ENCODE measurements around the gene WNT1. TPM values are rescaled to one million over a fixed set of nuclear protein-coding genes. Genes with fewer than 3 reads are reported as not detected.

Gene WNT1
- total RNA-seq, 1 donor from 2014 or later, result not detected

- Mint-ChIP-seq H3K9me3 (ENCODE audit: unreplicated experiment) (no peaks in the 10 kb centered on the region), H3K27me3 (ENCODE audit: unreplicated experiment) (peaks cover 42% of the 10 kb centered on the region), H3K4me3 (ENCODE audit: unreplicated experiment) (no peak overlapping the region), H3K27ac (ENCODE audit: unreplicated experiment) (no peak overlapping the region), H3K4me1 (ENCODE audit: unreplicated experiment) (peaks cover 16% of the 10 kb centered on the region), H3K36me3 (ENCODE audit: unreplicated experiment) (no peaks in the 10 kb centered on the region)
- TF ChIP-seq, protein P1, sequence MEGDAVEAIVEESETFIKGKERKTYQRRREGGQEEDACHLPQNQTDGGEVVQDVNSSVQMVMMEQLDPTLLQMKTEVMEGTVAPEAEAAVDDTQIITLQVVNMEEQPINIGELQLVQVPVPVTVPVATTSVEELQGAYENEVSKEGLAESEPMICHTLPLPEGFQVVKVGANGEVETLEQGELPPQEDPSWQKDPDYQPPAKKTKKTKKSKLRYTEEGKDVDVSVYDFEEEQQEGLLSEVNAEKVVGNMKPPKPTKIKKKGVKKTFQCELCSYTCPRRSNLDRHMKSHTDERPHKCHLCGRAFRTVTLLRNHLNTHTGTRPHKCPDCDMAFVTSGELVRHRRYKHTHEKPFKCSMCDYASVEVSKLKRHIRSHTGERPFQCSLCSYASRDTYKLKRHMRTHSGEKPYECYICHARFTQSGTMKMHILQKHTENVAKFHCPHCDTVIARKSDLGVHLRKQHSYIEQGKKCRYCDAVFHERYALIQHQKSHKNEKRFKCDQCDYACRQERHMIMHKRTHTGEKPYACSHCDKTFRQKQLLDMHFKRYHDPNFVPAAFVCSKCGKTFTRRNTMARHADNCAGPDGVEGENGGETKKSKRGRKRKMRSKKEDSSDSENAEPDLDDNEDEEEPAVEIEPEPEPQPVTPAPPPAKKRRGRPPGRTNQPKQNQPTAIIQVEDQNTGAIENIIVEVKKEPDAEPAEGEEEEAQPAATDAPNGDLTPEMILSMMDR (IDR thresholded peaks at IDR 0.05), result no peak
- DNase-seq (ENCODE audit: extremely low spot score, unreplicated experiment), result no peak
These were observed 11.8 kb upstream of the WNT1 start for GRCh38 chr12:48966177-48966895.

DNA sequence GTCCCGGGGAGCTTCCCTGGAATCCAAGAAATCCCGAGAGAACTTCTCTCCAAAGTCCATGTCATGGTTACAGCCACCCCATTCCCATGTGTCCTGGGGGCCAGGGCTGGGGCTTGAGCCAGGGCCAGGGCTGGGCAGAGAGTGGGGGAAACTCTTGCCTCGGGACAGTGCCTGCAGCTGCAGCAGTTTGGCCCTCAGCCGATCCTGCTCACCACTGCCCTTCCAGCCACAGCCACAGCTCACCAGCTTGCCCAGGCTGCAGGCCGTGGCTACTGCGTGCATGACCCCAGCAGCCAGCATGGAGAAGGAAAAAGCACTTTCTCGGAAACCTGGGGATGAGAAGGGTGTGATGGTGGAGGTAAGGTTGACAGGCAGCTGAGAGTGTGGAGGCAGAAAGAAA lies 10.1 kb upstream of the WNT1 start:
- no peak for DNase-seq (ENCODE audit: extremely low spot score, unreplicated experiment)

GRCh38 chr12:48968467-48968866 lies 9.7 kb upstream of the WNT1 start:
- H3K4me3 Mint-ChIP-seq (ENCODE audit: unreplicated experiment), result no peak overlapping the region
- H3K27ac Mint-ChIP-seq (ENCODE audit: unreplicated experiment), result no peak overlapping the region
- H3K27me3 Mint-ChIP-seq (ENCODE audit: unreplicated experiment), result peaks cover 58% of the 10 kb centered on the region
- TF ChIP-seq, protein P1 (IDR thresholded peaks at IDR 0.05), result no peak
- H3K9me3 Mint-ChIP-seq (ENCODE audit: unreplicated experiment), result no peaks in the 10 kb centered on the region
- H3K36me3 Mint-ChIP-seq (ENCODE audit: unreplicated experiment), result no peaks in the 10 kb centered on the region
- DNase-seq (ENCODE audit: extremely low spot score, unreplicated experiment), result no peak
- H3K4me1 Mint-ChIP-seq (ENCODE audit: unreplicated experiment), result peaks cover 21% of the 10 kb centered on the region

More for the DNA sequence above, 10.1 kb upstream of the WNT1 start:
- H3K27ac Mint-ChIP-seq (ENCODE audit: unreplicated experiment), result no peak overlapping the region
- peaks cover 53% of the 10 kb centered on the region for H3K27me3 Mint-ChIP-seq (ENCODE audit: unreplicated experiment)
- H3K4me1 Mint-ChIP-seq (ENCODE audit: unreplicated experiment), result peaks cover 21% of the 10 kb centered on the region
- H3K36me3 Mint-ChIP-seq (ENCODE audit: unreplicated experiment), result no peaks in the 10 kb centered on the region
- TF ChIP-seq, protein P1 (IDR thresholded peaks at IDR 0.05), result no peak
- H3K4me3 Mint-ChIP-seq (ENCODE audit: unreplicated experiment), result no peak overlapping the region
- no peaks in the 10 kb centered on the region for H3K9me3 Mint-ChIP-seq (ENCODE audit: unreplicated experiment)

- Mint-ChIP-seq H3K9me3 (ENCODE audit: unreplicated experiment) (no peaks in the 10 kb centered on the region), H3K36me3 (ENCODE audit: unreplicated experiment) (no peaks in the 10 kb centered on the region), H3K4me3 (ENCODE audit: unreplicated experiment) (no peak overlapping the region), H3K27ac (ENCODE audit: unreplicated experiment) (no peak overlapping the region), H3K4me1 (ENCODE audit: unreplicated experiment) (peaks cover 21% of the 10 kb centered on the region), H3K27me3 (ENCODE audit: unreplicated experiment) (peaks cover 62% of the 10 kb centered on the region)
- DNase-seq (ENCODE audit: extremely low spot score, unreplicated experiment), result no peak
- TF ChIP-seq, protein P1 (IDR thresholded peaks at IDR 0.05), result no peak
These were observed 8.9 kb upstream of the WNT1 start for GRCh38 chr12:48969160-48969771.

All from osteocyte (in vitro differentiated cells).